HepG2 (cell line): Measurements from ENCODE around the gene PRR27.

Source experiments
- CTCF ChIP-seq: sonication (generic); formaldehyde crosslinking; IDR thresholded peaks from 2 replicates; pipeline ENCODE4 v1.5.0; 2020; ENCODE audit warnings: mild to moderate bottlenecking, missing genetic modification reagents, moderate library complexity
- EED ChIP-seq: sonication (generic); formaldehyde crosslinking; IDR thresholded peaks from 2 replicates; pipeline ENCODE4 v1.5.0; 2020; ENCODE audit warnings: mild to moderate bottlenecking, missing genetic modification reagents
- KAT2B ChIP-seq: fragments of 150-350 bp; IDR thresholded peaks from 2 replicates; pipeline ENCODE4 v1.6.1; 2014; ENCODE audit warnings: low read depth, low read length, borderline replicate concordance
- POLR2A ChIP-seq, 2 experiments: IDR thresholded peaks; 2 replicates each; pipeline ENCODE4 v1.6.1; 2011; ENCODE audit warnings: low read depth in 2 of 2, low read length in 2 of 2, mild to moderate bottlenecking in 1 of 2, moderate library complexity in 1 of 2; ENCODE audit not compliant: insufficient read depth in 1 of 2
- PREB ChIP-seq: sonication (generic); formaldehyde crosslinking; IDR thresholded peaks from 2 replicates; pipeline ENCODE4 v1.4.0; 2020; ENCODE audit warnings: missing genetic modification reagents
- SOX6 ChIP-seq, 2 experiments: fragments of 450-650 bp in 1 of 2; sonication (generic) in 1 of 2; formaldehyde crosslinking in 1 of 2; IDR thresholded peaks; 2 replicates each; pipeline versions ENCODE4 v1.4.0 to v1.6.1; 2017 to 2020; ENCODE audit warnings: antibody characterized with exemption in 1 of 2, mild to moderate bottlenecking in 1 of 2, missing genetic modification reagents in 1 of 2
- SRF ChIP-seq: IDR thresholded peaks from 2 replicates; pipeline ENCODE4 v1.6.1; 2011; ENCODE audit warnings: mild to moderate bottlenecking, low read depth, low read length, moderate library complexity
- ZNF18 ChIP-seq: sonication (generic); formaldehyde crosslinking; IDR thresholded peaks from 2 replicates; pipeline ENCODE4 v1.8.0; 2022; ENCODE audit warnings: mild to moderate bottlenecking, missing genetic modification reagents; ENCODE audit not compliant: insufficient replicate concordance
- ZNF740 ChIP-seq: sonication (generic); formaldehyde crosslinking; IDR thresholded peaks from 2 replicates; pipeline ENCODE4 v1.4.0; 2020; ENCODE audit warnings: missing genetic modification reagents

- no peak for TF ChIP-seq POLR2A (IDR thresholded peaks at IDR 0.05; ENCODE audit: insufficient read depth in 1 of 2, low read depth in 2 of 2, low read length in 2 of 2)
- no peak for TF ChIP-seq SOX6 (IDR thresholded peaks at IDR 0.05)
- peak; percentile 65; the same call in 1 of the 2 replicates for TF ChIP-seq SOX6 (CRISPR knock-in tag; IDR thresholded peaks at IDR 0.05)
- TF ChIP-seq ZNF740 (CRISPR knock-in tag) = no peak
- TF ChIP-seq KAT2B = no peak
- no peak for TF ChIP-seq SRF
- no peak for TF ChIP-seq PREB (CRISPR knock-in tag)
- no peak for TF ChIP-seq EED (CRISPR knock-in tag)
- no peak for TF ChIP-seq ZNF18 (CRISPR knock-in tag)
- TF ChIP-seq CTCF (CRISPR knock-in tag) = no peak
Observed at GRCh38 chr4:70203601-70204000, 49.6 kb downstream of the PRR27 start.
